ENCODE measurements around the gene MGRN1. TPM values are rescaled to one million over a fixed set of nuclear protein-coding genes. Genes with fewer than 3 reads are reported as not detected.

MGRN1 gene
- total and polyA plus RNA-seq, 2 of the 13 experiments (the other 11 are each of a cell fraction or from before 2014, with no cell fraction given) = 11.9 to 12.6 TPM

GRCh38 chr16:4652561-4652960 is 27.9 kb downstream of the MGRN1 start:
- Histone ChIP-seq H3K4me1 (ENCODE audit: insufficient read depth, low read length) (peaks cover 52% of the 10 kb centered on the region), H3K4me3 (replicated peaks in 1 of 3; ENCODE audit: insufficient read depth in 1 of 3, low read depth in 2 of 3, low read length in 3 of 3) (no peak overlapping the region), H3K9me3 (ENCODE audit: low read length) (no peaks in the 10 kb centered on the region), H3K27ac (ENCODE audit: extremely low read length, insufficient read depth, low read length) (peak overlapping the region; percentile 67), H3K4me2 (ENCODE audit: low read depth, low read length) (no peak overlapping the region), H4K20me1 (ENCODE audit: insufficient read depth, low read length) (no peaks in the 10 kb centered on the region), H3K27me3 (ENCODE audit: control insufficient read depth in 1 of 2, insufficient read depth in 2 of 2, low read length in 2 of 2) (no peaks in the 10 kb centered on the region), H2AFZ (ENCODE audit: low read length) (no peak overlapping the region), H3K79me2 (ENCODE audit: insufficient read depth, low read length) (peaks cover 11% of the 10 kb centered on the region), H3K9ac (ENCODE audit: insufficient read depth, low read depth, low read length) (no peak overlapping the region), H3K36me3 (replicated peaks in 1 of 2; ENCODE audit: control insufficient read depth in 1 of 2, insufficient read depth in 2 of 2, low read length in 2 of 2) (peaks cover 30 to 47% of the 10 kb centered on the region in 2 experiments; a peak in 4 of 5 replicates)
- WGBS (ENCODE audit: low lambda C conversion rate) = 95% methylated on average over 12 of the region's 25 CpGs
- BruUV-seq (replicated peaks) = no TSS peak
- no peak for FAIRE-seq
- DNase-seq (ENCODE audit: low spot score) = no peak
- CTCF ChIA-PET (ENCODE audit: low intra/inter-chr PET ratio, low total read pairs) = no interaction called here
- POLR2A ChIA-PET = interaction anchor here (1.0 to 1.4 kb wide), 2 partner anchors 36 to 38 kb away, joined by 3 read pairs; no protein-coding TSS in a partner anchor
- intact Hi-C loops (cut with micrococcal nuclease; ENCODE audit: unreplicated experiment) (no loop called here), in situ Hi-C loops (cut with HindIII; ENCODE audit: extremely low pct_ligation_motif_present, low pct_unique_long_range_greater_than_20kb) (no loop called here)
- ATAC-seq = no peak
- TF ChIP-seq SNAPC4 (CRISPR knock-in tag; IDR thresholded peaks at IDR 0.05) (no peak), ZNF282 (IDR thresholded peaks at IDR 0.05; ENCODE audit: partially characterized antibody) (no peak), ZNF280D (CRISPR knock-in tag; IDR thresholded peaks at IDR 0.05) (no peak), ZNF687 (CRISPR knock-in tag; IDR thresholded peaks at IDR 0.05) (0 out of 2 replicates have a peak, but pooled peaks have one; percentile 23), RXRA (CRISPR knock-in tag; IDR thresholded peaks at IDR 0.05) (no peak), PRDM15 (CRISPR knock-in tag; IDR thresholded peaks at IDR 0.05) (no peak)

All from HepG2 (cell line).